Activated T-cell treated with anti-CD3 and anti-CD28 coated beads for 4 hours (primary cell): ENCODE measurements around the gene KIF21B.
A peak's percentile ranks its signal among the peaks of the same experiment; 100 is the strongest.

ENCODE experiments used
- DNase-seq: peaks from one replicate; pipeline ENCODE4 v3.0.0-alpha.2; 2020

Gene KIF21B

GRCh38 chr1:200991097-200991614 lies 32.4 kb downstream of the KIF21B start:
- no peak for DNase-seq

GRCh38 chr1:200990114-200990513 lies 33.4 kb downstream of the KIF21B start:
- no peak for DNase-seq

GRCh38 chr1:200989337-200989736 lies 34.2 kb downstream of the KIF21B start:
- DNase-seq: no peak

- no peak for DNase-seq
These were observed 34.8 kb downstream of the KIF21B start for GRCh38 chr1:200988693-200989092.

- DNase-seq: no peak
These were observed 38.0 kb downstream of the KIF21B start for GRCh38 chr1:200985481-200985880.

- no peak for DNase-seq
These were observed 40.4 kb downstream of the KIF21B start for GRCh38 chr1:200983035-200983561.

- no peak for DNase-seq
These were observed 41.2 kb downstream of the KIF21B start for GRCh38 chr1:200982071-200982945.

- DNase-seq: no peak
These were observed 42.2 kb downstream of the KIF21B start for GRCh38 chr1:200981278-200981677.

GRCh38 chr1:200980873-200981272 lies 42.6 kb downstream of the KIF21B start:
- DNase-seq: no peak

GRCh38 chr1:200980452-200980772 lies 43.1 kb downstream of the KIF21B start:
- no peak for DNase-seq

GRCh38 chr1:200979574-200980451 lies 43.7 kb downstream of the KIF21B start:
- peak; percentile 50 for DNase-seq

- DNase-seq: no peak
These were observed 46.3 kb downstream of the KIF21B start for GRCh38 chr1:200977071-200977754.

- no peak for DNase-seq
These were observed 46.9 kb downstream of the KIF21B start for GRCh38 chr1:200976634-200977033.

GRCh38 chr1:200975458-200975857 lies 48.1 kb downstream of the KIF21B start:
- no peak for DNase-seq

GRCh38 chr1:200974711-200975110 lies 48.8 kb downstream of the KIF21B start:
- no peak for DNase-seq

- DNase-seq: no peak
These were observed 49.4 kb downstream of the KIF21B start for GRCh38 chr1:200973937-200974657.

- no peak for DNase-seq
These were observed 50.4 kb downstream of the KIF21B start for GRCh38 chr1:200972985-200973742.

- DNase-seq: peak; percentile 55
These were observed 51.4 kb downstream of the KIF21B start for GRCh38 chr1:200971955-200972711.

- no peak for DNase-seq
These were observed 52.0 kb downstream of the KIF21B start for GRCh38 chr1:200971428-200971903.

- DNase-seq: no peak
These were observed 52.6 kb downstream of the KIF21B start for GRCh38 chr1:200970771-200971427.
